Prostate gland (tissue), 2 donors: Measurements from ENCODE around the gene IGF1R.

Experiments
- POLR2A ChIP-seq: fragments of 450-650 bp; IDR thresholded peaks from one replicate; pipeline ENCODE4 v1.6.1; 2016; ENCODE audit warnings: antibody characterized with exemption, mild to moderate bottlenecking
- POLR2AphosphoS5 ChIP-seq: sonication (generic); formaldehyde crosslinking; IDR thresholded peaks from one replicate; pipeline ENCODE4 v1.6.1; 2017; ENCODE audit warnings: antibody characterized with exemption
- TF ChIP-seq, protein P1 (sequence below), 4 experiments: fragments of 200-600 bp in 2 of 4; fragments of 450-650 bp in 2 of 4; sonication (generic) in 2 of 4; IDR thresholded peaks; 1 replicate in 3 of 4; 2 replicates in 1 of 4; pipeline ENCODE4 v1.5.1; 2016 to 2019; ENCODE audit warnings: antibody characterized with exemption in 4 of 4, mild to moderate bottlenecking in 2 of 4, moderate library complexity in 2 of 4

DNA sequence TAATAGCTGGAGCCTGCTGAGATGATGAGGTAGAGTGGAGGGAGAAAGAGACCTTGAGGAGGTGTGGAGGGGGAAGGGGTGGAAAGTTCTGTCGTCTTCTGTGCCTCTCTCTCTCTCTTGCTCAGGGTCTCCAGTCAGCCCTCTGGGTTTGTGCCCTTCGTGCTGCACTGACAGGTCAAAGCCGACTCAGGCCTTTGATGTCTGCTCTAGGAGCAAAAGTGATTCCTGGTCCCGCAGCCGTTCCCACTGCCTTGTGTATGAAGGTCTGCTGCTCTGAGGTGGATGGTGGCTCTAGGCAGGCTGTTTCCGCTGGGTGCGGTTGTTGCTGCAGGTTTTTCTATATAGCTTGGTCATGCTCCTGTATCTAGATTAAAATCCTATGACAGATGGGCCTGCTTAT is 89.4 kb downstream of the IGF1R start:
- TF ChIP-seq, protein P1, sequence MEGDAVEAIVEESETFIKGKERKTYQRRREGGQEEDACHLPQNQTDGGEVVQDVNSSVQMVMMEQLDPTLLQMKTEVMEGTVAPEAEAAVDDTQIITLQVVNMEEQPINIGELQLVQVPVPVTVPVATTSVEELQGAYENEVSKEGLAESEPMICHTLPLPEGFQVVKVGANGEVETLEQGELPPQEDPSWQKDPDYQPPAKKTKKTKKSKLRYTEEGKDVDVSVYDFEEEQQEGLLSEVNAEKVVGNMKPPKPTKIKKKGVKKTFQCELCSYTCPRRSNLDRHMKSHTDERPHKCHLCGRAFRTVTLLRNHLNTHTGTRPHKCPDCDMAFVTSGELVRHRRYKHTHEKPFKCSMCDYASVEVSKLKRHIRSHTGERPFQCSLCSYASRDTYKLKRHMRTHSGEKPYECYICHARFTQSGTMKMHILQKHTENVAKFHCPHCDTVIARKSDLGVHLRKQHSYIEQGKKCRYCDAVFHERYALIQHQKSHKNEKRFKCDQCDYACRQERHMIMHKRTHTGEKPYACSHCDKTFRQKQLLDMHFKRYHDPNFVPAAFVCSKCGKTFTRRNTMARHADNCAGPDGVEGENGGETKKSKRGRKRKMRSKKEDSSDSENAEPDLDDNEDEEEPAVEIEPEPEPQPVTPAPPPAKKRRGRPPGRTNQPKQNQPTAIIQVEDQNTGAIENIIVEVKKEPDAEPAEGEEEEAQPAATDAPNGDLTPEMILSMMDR (IDR thresholded peaks at IDR 0.05) = no peak
- TF ChIP-seq POLR2AphosphoS5 (no peak), POLR2A (no peak)
